ENCODE data around the gene GNGT2. TPM values are rescaled to one million over a fixed set of nuclear protein-coding genes. Genes with fewer than 3 reads are reported as not detected.

Gene GNGT2
- not detected in 2 replicates for total RNA-seq (2022)
- Bru-seq, nascent RNA: not detected
- not detected for BruChase-seq, experiment 1, labeled RNA remaining after a 6-hour chase
- BruChase-seq, experiment 2, labeled RNA remaining after a 2-hour chase: not detected
- long read RNA-seq: 0 reads

- CTCF ChIA-PET: interaction anchor here (0.9 to 1.8 kb wide), 2 partner anchors 17 to 299 kb away, joined by 3 to 9 read pairs; no protein-coding TSS in a partner anchor
- POLR2A ChIA-PET: no interaction called here
- no TSS peak for BruUV-seq (replicated peaks)
- no peak within 1 kb of the TSS for H3K4me3 Mint-ChIP-seq (ENCODE audit: unreplicated experiment)
- H3K27ac Mint-ChIP-seq (ENCODE audit: low read depth, unreplicated experiment): no peak within 1 kb of the TSS
- intact Hi-C loops (cut with micrococcal nuclease): no loop called here
- peaks cover 6% of the 10 kb centered on the region for H3K36me3 Mint-ChIP-seq (ENCODE audit: insufficient read depth, unreplicated experiment)
- H3K9me3 Mint-ChIP-seq (ENCODE audit: unreplicated experiment): no peaks in the 10 kb centered on the region
- no peak for DNase-seq (ENCODE audit: unreplicated experiment)
- TF ChIP-seq CTCF (IDR thresholded peaks at IDR 0.05; ENCODE audit: unreplicated experiment): no peak
- H3K27me3 Mint-ChIP-seq (ENCODE audit: insufficient read depth, unreplicated experiment): peaks cover 45% of the 10 kb centered on the region
- H3K4me1 Mint-ChIP-seq (ENCODE audit: insufficient read depth, unreplicated experiment): peaks cover 7% of the 10 kb centered on the region
Measured at GRCh38 chr17:49210158-49211029, at the start of gene GNGT2, which contains the start of gene ABI3. Gene GNGT2, minus strand, starts transcription at chr17:49210574. Its CDS starts 3,152 bp downstream, at chr17:49207422. Gene ABI3, plus strand, starts transcription at chr17:49210707. Its CDS starts 18 bp downstream, at chr17:49210725.

GRCh38 chr17:49259663-49260010 is 49.3 kb upstream of the GNGT2 start:
- DNase-seq (ENCODE audit: unreplicated experiment): no peak
- no peak for TF ChIP-seq CTCF (IDR thresholded peaks at IDR 0.05; ENCODE audit: unreplicated experiment)
- H3K27me3 Mint-ChIP-seq (ENCODE audit: insufficient read depth, unreplicated experiment): no peaks in the 10 kb centered on the region
- CTCF ChIA-PET: interaction anchor here (0.6 kb wide), 1 partner anchor 638 kb away, joined by 3 read pairs; no protein-coding TSS in a partner anchor
- no peaks in the 10 kb centered on the region for H3K9me3 Mint-ChIP-seq (ENCODE audit: unreplicated experiment)
- no peak overlapping the region for H3K27ac Mint-ChIP-seq (ENCODE audit: low read depth, unreplicated experiment)
- H3K4me3 Mint-ChIP-seq (ENCODE audit: unreplicated experiment): peak overlapping the region; percentile 67
- H3K4me1 Mint-ChIP-seq (ENCODE audit: insufficient read depth, unreplicated experiment): peaks cover 6% of the 10 kb centered on the region
- no TSS peak for BruUV-seq (replicated peaks)
- POLR2A ChIA-PET: no interaction called here
- intact Hi-C loops (cut with micrococcal nuclease): no loop called here
- no peaks in the 10 kb centered on the region for H3K36me3 Mint-ChIP-seq (ENCODE audit: insufficient read depth, unreplicated experiment)

GRCh38 chr17:49258394-49258793 is 48.0 kb upstream of the GNGT2 start:
- Mint-ChIP-seq H3K36me3 (ENCODE audit: insufficient read depth, unreplicated experiment) (no peaks in the 10 kb centered on the region), H3K4me3 (ENCODE audit: unreplicated experiment) (no peak overlapping the region), H3K27ac (ENCODE audit: low read depth, unreplicated experiment) (no peak overlapping the region), H3K27me3 (ENCODE audit: insufficient read depth, unreplicated experiment) (no peaks in the 10 kb centered on the region), H3K9me3 (ENCODE audit: unreplicated experiment) (no peaks in the 10 kb centered on the region), H3K4me1 (ENCODE audit: insufficient read depth, unreplicated experiment) (peaks cover 4% of the 10 kb centered on the region)
- BruUV-seq (replicated peaks): no TSS peak
- CTCF ChIA-PET: no interaction called here
- intact Hi-C loops (cut with micrococcal nuclease): no loop called here
- DNase-seq (ENCODE audit: unreplicated experiment): no peak
- POLR2A ChIA-PET: interaction anchor here (0.5 to 0.6 kb wide), 2 partner anchors 418 to 456 kb away, joined by 3 read pairs; no protein-coding TSS in a partner anchor
- TF ChIP-seq CTCF (IDR thresholded peaks at IDR 0.05; ENCODE audit: unreplicated experiment): no peak

GRCh38 chr17:49255125-49255524 is 44.8 kb upstream of the GNGT2 start:
- H3K4me1 Mint-ChIP-seq (ENCODE audit: insufficient read depth, unreplicated experiment): no peaks in the 10 kb centered on the region
- DNase-seq (ENCODE audit: unreplicated experiment): no peak
- no peaks in the 10 kb centered on the region for H3K9me3 Mint-ChIP-seq (ENCODE audit: unreplicated experiment)
- POLR2A ChIA-PET: no interaction called here
- intact Hi-C loops (cut with micrococcal nuclease): no loop called here
- H3K27me3 Mint-ChIP-seq (ENCODE audit: insufficient read depth, unreplicated experiment): no peaks in the 10 kb centered on the region
- no peak for TF ChIP-seq CTCF (IDR thresholded peaks at IDR 0.05; ENCODE audit: unreplicated experiment)
- BruUV-seq (replicated peaks): no TSS peak
- CTCF ChIA-PET: no interaction called here
- H3K36me3 Mint-ChIP-seq (ENCODE audit: insufficient read depth, unreplicated experiment): no peaks in the 10 kb centered on the region
- no peak overlapping the region for H3K27ac Mint-ChIP-seq (ENCODE audit: low read depth, unreplicated experiment)
- H3K4me3 Mint-ChIP-seq (ENCODE audit: unreplicated experiment): no peak overlapping the region
